Aorta (tissue), 5 donors: ENCODE measurements around the gene CLIC4. TPM values are rescaled to one million over a fixed set of nuclear protein-coding genes. Genes with fewer than 3 reads are reported as not detected.
"Not testable (repeated sequence)": the region's sequence is repeated elsewhere in the genome, so short reads cannot be mapped to it uniquely, and the experiment has no call there.

ENCODE experiments used
- ATAC-seq: fragments of 200-7000 bp; cut with Tn5 transposase; one replicate; pipeline ENCODE4 v1.9.1; 2022; ENCODE audit warnings: moderate library complexity; ENCODE audit not compliant: low FRiP score
- DNase-seq, 2 donors: peaks; one replicate each; pipeline ENCODE4 v3.0.0-alpha.2; 2020
- H3K27ac ChIP-seq, 2 donors: one replicate each; pipeline ENCODE4 v1.5.1; 2013; ENCODE audit warnings: low read length in 2 of 2, mild to moderate bottlenecking in 2 of 2, moderate library complexity in 2 of 2, control low read depth in 1 of 2, inconsistent platforms in 1 of 2, low read depth in 1 of 2
- H3K27me3 ChIP-seq, 2 donors: one replicate each; pipeline ENCODE4 v1.6.1; 2013; ENCODE audit warnings: control low read depth in 1 of 2, low read length in 1 of 2, mild to moderate bottlenecking in 1 of 2, moderate library complexity in 1 of 2; ENCODE audit not compliant: insufficient read depth in 2 of 2, control insufficient read depth in 1 of 2
- H3K36me3 ChIP-seq, 2 donors: one replicate each; pipeline ENCODE4 v1.6.1; 2013; ENCODE audit warnings: control low read depth in 1 of 2, low read length in 1 of 2, mild to moderate bottlenecking in 1 of 2; ENCODE audit not compliant: insufficient read depth in 2 of 2, control insufficient read depth in 1 of 2
- H3K4me1 ChIP-seq, 2 donors: one replicate each; pipeline ENCODE4 v1.6.1; 2013; ENCODE audit warnings: low read length in 2 of 2, control low read depth in 1 of 2, mild to moderate bottlenecking in 1 of 2, moderate library complexity in 1 of 2; ENCODE audit not compliant: insufficient read depth in 2 of 2, control insufficient read depth in 1 of 2
- H3K4me3 ChIP-seq, 2 donors: one replicate each; pipeline ENCODE4 v1.5.1; 2013; ENCODE audit warnings: low read length in 2 of 2, control low read depth in 1 of 2, mild to moderate bottlenecking in 1 of 2
- H3K9me3 ChIP-seq: one replicate; pipeline ENCODE4 v1.6.1; 2013; ENCODE audit warnings: mild to moderate bottlenecking, low read length; ENCODE audit not compliant: control insufficient read depth
- WGBS, 2 donors: extraction: QIAGEN DNeasy Blood & Tissue Kit; methylation state at CpG; one replicate each; pipeline ENCODE4 v1.1.7; 2013; 5-methylcytosine and 5-hydroxymethylcytosine counted together
- intact Hi-C, 2 donors: fragments of 100-400 bp; cut with DNase I; formaldehyde crosslinking; loops; one replicate each; pipeline versions ENCODE4 v1.14.2 to v1.15.0; 2022
- polyA plus RNA-seq, 2 donors: library from polyadenylated mRNA; stranded (reverse); fragments of 200-250 nt; gene quantifications; one replicate each; pipeline ENCODE4 v1.2.3, GENCODE V29; 2013
- total RNA-seq, 2 donors: library from RNA; stranded (reverse); fragmentation: NEBNext Ultra II Directional; extraction: Animal tissue kit (Norgen Biotek cat#: 25700); gene quantifications; one replicate each; pipeline ENCODE4 v1.2.1, GENCODE V29; 2021
- donor health status: healthy with polysubstance abuse.
- donor health status: Bipolar disorder and iron deficiency.
- donor health status: DM: no; HTN: no; CAD: no.
- donor health status: DM: no; HTN: no; CAD: no.
- donor health status: DM: yes; HTN: yes; CAD: no.

The CLIC4 gene
- total and polyA plus RNA-seq, 4 donors = 278 to 941 (median 399) TPM

DNA sequence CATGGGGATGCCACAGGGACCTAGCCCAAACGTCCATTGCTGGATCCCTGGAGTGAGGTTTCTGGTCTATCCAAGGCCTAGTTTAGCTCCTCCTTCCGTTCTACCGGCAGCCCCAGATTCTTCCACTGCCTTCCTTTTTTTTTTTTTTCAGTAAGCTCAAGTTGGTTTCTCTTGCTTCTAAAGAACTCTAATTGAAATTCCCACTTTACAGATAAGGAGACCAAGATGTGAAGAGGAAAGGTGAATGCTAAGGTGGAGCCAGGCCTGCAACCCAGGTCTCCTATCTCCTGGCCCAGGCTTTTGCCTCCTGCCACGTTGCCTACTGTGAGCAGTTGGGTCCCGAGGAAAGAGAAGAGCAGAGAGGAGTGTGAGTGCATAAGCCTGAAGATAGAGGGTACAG is 31.5 kb upstream of the CLIC4 start:
- intact Hi-C loops = no loop called here
- ATAC-seq (no peak), DNase-seq (no peak)
- no peaks in the 10 kb centered on the region for H3K36me3 ChIP-seq
- H3K27me3 ChIP-seq = no peaks in the 10 kb centered on the region
- H3K4me3 ChIP-seq = no peak overlapping the region
- H3K27ac ChIP-seq = no peak overlapping the region
- 66 to 76% methylated on average over 5 of the region's 5 CpGs for WGBS, 2 donors
- H3K4me1 ChIP-seq = no peaks in the 10 kb centered on the region
- no peaks in the 10 kb centered on the region for H3K9me3 ChIP-seq

DNA sequence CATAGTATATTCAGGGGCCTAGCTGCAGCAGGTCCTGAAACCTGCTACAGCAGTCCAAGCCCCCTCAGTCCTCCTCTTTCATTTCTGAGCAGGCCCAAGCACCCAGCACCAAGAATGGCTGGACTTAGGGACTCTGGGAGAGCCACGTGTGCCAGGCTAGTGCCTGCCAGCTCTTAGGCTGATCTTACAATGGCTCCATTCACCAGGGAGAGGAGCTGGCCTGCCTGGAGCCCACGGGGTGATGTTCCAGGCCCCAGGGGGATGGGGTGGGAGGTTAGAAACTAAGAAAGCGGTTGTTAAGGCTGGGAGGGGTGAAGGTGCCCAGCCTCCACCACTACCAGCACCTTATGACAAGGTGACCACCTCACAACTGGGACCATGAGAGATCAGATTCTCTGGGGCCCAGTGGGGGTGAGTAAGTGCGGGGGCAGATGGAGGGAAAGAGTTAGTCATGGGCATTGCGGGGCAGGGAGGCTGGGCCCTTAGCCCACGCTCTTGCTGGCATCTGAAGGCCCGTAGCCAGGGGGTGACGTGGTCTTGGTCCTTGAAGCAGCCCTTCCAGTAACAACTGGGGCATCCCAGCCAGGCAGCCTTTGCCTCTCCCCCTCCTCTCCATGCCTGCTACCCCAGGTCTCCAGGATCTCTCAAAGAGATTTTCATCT is 30.3 kb upstream of the CLIC4 start:
- Histone ChIP-seq H3K36me3 (no peaks in the 10 kb centered on the region), H3K4me1 (no peaks in the 10 kb centered on the region), H3K27ac (no peak overlapping the region), H3K4me3 (no peak overlapping the region), H3K27me3 (no peaks in the 10 kb centered on the region), H3K9me3 (no peaks in the 10 kb centered on the region)
- ATAC-seq (peak; percentile 26), DNase-seq (peak; percentile 83 to 89)
- 56 to 68% methylated on average over 8 of the region's 8 CpGs for WGBS, 2 donors
- intact Hi-C loops = no loop called here

DNA sequence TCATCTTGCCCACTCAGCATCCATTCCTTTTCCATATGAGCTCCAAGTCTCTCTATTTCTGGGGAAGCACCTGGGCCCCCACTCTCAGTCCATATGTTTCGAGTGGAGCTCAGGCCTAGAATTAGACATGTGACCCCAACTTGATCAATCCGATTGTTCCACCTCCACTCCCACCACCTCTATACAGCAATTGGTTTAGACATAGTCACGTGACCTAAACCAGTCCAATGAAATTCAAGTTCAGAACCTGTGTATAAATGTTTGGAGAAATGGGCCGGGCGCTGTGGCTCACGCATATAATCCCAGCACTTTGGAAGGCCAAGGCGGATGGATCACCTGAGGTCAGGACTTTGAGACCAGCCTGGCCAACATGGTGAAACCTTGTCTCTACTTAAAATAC is 29.6 kb upstream of the CLIC4 start:
- Histone ChIP-seq H3K36me3 (no peaks in the 10 kb centered on the region), H3K27ac (no peak overlapping the region), H3K9me3 (no peaks in the 10 kb centered on the region), H3K4me3 (no peak overlapping the region), H3K4me1 (no peaks in the 10 kb centered on the region), H3K27me3 (no peaks in the 10 kb centered on the region)
- 96 to 97% methylated on average over 7 of the region's 7 CpGs for WGBS, 2 donors
- intact Hi-C loops = no loop called here
- DNase-seq = no peak
- ATAC-seq = no peak

DNA sequence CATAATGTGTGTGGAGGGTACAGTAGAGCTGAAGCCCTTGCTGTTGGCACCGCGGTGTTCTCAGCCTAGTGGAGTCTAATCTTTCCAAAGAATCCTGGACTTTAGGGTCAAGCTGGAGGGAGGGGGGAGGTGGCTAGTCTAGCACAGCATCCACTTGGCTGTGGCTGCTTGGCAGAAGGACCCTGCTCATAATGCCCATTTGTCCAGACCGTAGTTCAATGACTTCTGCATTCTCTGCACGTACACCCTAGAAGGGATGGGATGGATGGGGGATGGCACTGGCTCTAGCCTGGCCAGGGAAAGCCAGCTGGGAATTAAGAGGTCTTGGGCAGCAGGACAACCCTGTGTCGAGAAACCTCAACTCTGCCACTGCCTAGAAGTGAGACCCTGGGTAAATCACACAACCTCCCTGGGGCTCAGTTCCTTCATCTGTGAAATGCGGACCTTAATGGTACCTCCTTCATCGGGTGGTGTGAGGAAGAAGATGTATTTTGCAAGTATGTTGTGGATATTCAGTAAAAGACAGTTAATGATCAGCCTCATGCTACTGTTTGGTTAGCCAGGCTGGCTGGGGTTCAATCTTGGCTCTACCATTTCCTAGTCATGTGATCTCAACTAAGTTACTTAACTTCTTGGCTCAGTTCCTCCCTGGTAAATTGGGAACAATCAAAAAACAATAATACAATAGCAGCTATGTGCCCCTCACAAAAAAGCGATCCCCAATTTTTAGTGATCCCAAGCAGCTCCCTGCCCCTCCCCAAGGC is 27.2 kb upstream of the CLIC4 start:
- DNase-seq = no peak
- WGBS, 2 donors = 80 to 82% methylated on average over 8 of the region's 8 CpGs
- no peaks in the 10 kb centered on the region for H3K9me3 ChIP-seq
- no peak overlapping the region for H3K27ac ChIP-seq
- intact Hi-C loops = no loop called here
- no peaks in the 10 kb centered on the region for H3K36me3 ChIP-seq
- H3K4me1 ChIP-seq = no peaks in the 10 kb centered on the region
- H3K27me3 ChIP-seq = no peaks in the 10 kb centered on the region
- ATAC-seq = no peak
- H3K4me3 ChIP-seq = no peak overlapping the region

DNA sequence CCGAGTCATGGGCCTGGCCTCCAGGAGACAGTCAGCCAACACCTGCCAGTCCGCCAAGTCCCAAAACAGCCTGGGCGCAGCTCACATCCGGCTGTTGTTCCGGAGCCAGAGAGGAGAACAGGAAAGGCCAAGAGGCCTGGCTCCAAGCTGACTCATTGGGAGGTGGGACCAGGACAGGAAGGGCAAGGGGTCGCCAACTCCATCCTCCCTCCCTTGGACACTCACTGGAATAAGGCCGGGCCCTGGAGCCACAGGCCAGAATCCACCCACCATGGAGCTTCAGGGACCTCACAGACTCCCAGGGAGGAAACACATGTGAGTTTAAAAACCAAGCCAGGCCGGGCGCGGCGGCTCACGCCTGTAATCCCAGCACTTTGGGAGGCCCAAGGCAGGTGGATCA is 25.1 kb upstream of the CLIC4 start:
- no peak overlapping the region for H3K4me3 ChIP-seq
- H3K36me3 ChIP-seq = no peaks in the 10 kb centered on the region
- H3K4me1 ChIP-seq = no peaks in the 10 kb centered on the region
- H3K27me3 ChIP-seq = no peaks in the 10 kb centered on the region
- peak; percentile 94 to 95 for DNase-seq
- intact Hi-C loops = loop anchor here in 1 of 2 donors (1.0 kb wide), 1 partner anchor 25 kb away; the partner anchor contains the start of gene CLIC4
- H3K9me3 ChIP-seq = no peaks in the 10 kb centered on the region
- H3K27ac ChIP-seq = peak overlapping the region in 1 of 2 donors; percentile 58
- peak; percentile 91 for ATAC-seq
- WGBS, 2 donors = 28 to 34% methylated on average over 12 of the region's 12 CpGs

DNA sequence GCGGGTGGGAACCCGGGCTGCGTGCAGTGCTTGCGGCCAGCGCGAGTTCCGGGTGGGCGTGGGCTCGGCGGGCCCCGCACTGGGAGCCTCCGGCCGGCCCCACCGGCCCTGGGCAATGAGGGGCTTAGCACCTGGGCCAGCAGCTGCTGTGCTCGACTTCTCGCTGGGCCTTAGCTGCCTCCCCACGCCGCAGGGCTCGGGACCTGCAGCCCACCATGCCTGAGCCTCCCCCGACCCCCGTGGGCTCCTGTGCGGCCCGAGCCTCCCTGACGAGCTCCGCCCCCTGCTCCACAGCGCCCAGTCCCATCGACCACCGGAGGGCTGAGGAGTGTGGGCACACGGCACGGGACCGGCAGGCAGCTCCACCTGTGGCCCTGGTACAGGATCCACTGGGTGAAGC is 23.7 kb upstream of the CLIC4 start:
- DNase-seq = no peak
- intact Hi-C loops = no loop called here
- Histone ChIP-seq H3K4me3 (no peak overlapping the region), H3K27ac (no peak overlapping the region), H3K4me1 (no peaks in the 10 kb centered on the region), H3K27me3 (no peaks in the 10 kb centered on the region), H3K9me3 (no peaks in the 10 kb centered on the region), H3K36me3 (no peaks in the 10 kb centered on the region)
- 94 to 95% methylated on average over 21 to 31 of the region's 31 CpGs for WGBS, 2 donors
- no peak for ATAC-seq

DNA sequence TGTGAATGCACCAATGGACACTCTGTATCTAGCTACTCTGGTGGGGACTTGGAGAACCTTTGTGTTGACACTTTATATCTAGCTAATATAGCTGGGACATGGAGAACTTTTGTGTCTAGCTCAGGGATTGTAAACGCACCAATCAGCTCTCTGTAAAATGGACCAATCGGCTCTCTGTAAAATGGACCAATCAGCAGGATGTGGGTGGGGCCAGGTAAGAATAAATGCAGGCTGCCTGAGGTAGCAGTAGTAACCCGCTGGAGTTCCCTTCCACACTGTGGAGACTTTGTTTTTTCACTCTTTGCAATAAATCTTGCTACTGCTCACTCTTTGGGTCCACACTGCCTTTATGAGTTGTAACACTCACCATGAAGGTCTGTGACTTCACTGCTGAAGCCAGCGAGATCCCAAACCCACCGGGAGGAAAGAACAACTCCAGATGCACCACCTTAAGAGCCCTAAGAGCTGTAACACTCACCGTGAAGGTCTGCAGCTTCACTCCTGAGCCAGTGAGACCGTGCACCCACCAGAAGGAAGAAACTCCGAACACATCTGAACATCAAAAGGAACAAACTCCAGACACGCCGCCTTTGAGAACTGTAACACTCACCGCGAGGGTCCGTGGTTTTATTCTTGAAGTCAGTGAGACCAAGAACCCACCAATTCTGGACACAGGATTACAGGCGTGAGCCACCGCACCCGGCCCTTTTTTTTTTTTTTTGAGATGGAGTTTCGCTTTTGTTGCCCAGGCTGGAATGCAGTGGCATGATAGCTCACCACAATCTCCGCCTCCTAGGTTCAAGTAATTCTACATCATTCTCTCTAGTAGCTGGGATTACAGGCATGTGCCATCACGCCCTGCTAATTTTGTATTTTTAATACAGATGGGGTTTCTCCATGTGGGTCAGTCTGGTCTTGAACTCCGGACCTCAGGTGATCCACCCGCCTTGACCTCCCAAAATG is 22.9 kb upstream of the CLIC4 start:
- not testable (repeated sequence) for H3K4me1 ChIP-seq, H3K27ac ChIP-seq
- WGBS, 2 donors = 80% methylated on average over 21 of the region's 21 CpGs

DNA sequence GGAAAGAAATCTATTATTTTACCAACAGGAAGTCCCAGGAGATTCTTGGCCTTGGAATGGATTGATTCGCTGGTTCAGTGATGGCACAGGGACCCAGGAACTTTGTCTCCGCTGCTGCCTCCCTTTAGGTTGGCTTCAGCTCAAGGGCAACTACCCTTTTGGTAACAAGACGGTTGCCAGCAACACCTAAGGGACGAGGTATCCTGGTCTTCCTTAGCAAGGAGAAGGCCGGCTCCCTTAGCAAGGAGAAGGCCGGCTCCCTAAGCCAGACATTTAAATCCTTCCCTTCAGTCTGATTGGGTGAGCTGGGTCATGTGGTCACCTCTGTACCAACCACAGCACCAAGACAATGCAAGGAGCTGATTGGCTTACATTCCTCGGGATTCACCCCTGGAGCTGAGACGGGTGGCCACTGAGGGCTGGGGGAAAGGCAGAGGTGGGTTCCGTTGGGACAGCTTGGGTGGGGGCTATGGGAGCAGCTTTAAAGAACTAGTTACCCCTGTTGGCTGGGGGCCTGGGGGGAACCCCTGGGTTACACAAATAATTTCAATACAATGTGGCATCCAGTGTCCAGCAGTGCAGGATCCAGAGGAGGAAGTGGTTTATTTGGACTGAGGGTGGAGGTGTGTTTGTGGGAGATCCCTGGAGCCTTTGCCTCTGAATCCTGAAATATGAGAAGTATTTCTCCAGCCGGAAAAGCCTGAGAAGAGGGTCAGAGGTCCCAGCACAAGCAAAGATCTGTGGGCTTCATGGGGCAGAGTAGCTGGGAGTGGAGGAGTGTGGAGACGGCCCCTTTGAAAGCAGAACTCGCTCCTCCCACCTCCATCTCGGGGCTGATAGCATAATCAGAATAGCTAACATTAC is 20.7 kb upstream of the CLIC4 start:
- ATAC-seq (peak; percentile 41), DNase-seq (no peak)
- Histone ChIP-seq H3K4me3 (no peak overlapping the region), H3K36me3 (no peaks in the 10 kb centered on the region), H3K27me3 (no peaks in the 10 kb centered on the region), H3K27ac (peak overlapping the region in 1 of 2 donors; percentile 4), H3K4me1 (no peaks in the 10 kb centered on the region), H3K9me3 (no peaks in the 10 kb centered on the region)
- intact Hi-C loops = no loop called here
- WGBS, 2 donors = 62 to 70% methylated on average over 13 of the region's 13 CpGs

More for the DNA sequence above, 22.9 kb upstream of the CLIC4 start:
- H3K27me3 ChIP-seq, ATAC-seq, H3K36me3 ChIP-seq, H3K9me3 ChIP-seq, DNase-seq, intact Hi-C loops, H3K4me3 ChIP-seq: not testable (repeated sequence)
